CD14-positive monocyte (primary cell): ENCODE data around the gene TNFRSF8. TPM values are rescaled to one million over a fixed set of nuclear protein-coding genes. Genes with fewer than 3 reads are reported as not detected.
A peak's percentile ranks its signal among the peaks of the same experiment; 100 is the strongest.

Source experiments
- DNase-seq, 3 donors: peaks; one replicate each; pipeline ENCODE4 v3.0.0-alpha.2; 2011 to 2022
- H2AFZ ChIP-seq: 2 replicates; pipeline ENCODE4 v1.6.0; 2012; ENCODE audit warnings: mild to moderate bottlenecking, low read depth, low read length, inconsistent platforms; ENCODE audit not compliant: insufficient read depth, poor library complexity, severe bottlenecking
- H3K27ac ChIP-seq, 2 donors: 1 replicate in 1 of 2; 2 replicates in 1 of 2; pipeline ENCODE4 v1.5.1; 2012 to 2013; ENCODE audit warnings: low read length in 2 of 2, control low read depth in 1 of 2, inconsistent platforms in 1 of 2, low read depth in 1 of 2, mild to moderate bottlenecking in 1 of 2
- H3K27me3 ChIP-seq, 2 donors: one replicate each; pipeline versions ENCODE4 v1.6.0 to v1.6.1; 2011 to 2013; ENCODE audit warnings: low read length in 2 of 2; ENCODE audit not compliant: control insufficient read depth in 2 of 2, insufficient read depth in 2 of 2
- H3K36me3 ChIP-seq, 2 donors: replicated peaks in 1 of 2; 1 replicate in 1 of 2; 2 replicates in 1 of 2; pipeline versions ENCODE4 v1.5.1 to v1.6.1; 2012 to 2013; ENCODE audit warnings: low read length in 2 of 2, control low read depth in 1 of 2, inconsistent platforms in 1 of 2, mild to moderate bottlenecking in 1 of 2; ENCODE audit not compliant: insufficient read depth in 2 of 2, control insufficient read depth in 1 of 2
- H3K4me1 ChIP-seq, 2 donors: 1 replicate in 1 of 2; 2 replicates in 1 of 2; pipeline versions ENCODE4 v1.5.1 to v1.6.1; 2012 to 2013; ENCODE audit warnings: low read length in 2 of 2, control low read depth in 1 of 2, inconsistent platforms in 1 of 2, mild to moderate bottlenecking in 1 of 2, moderate library complexity in 1 of 2; ENCODE audit not compliant: insufficient read depth in 2 of 2, control insufficient read depth in 1 of 2
- H3K4me2 ChIP-seq: replicated peaks from 2 replicates; pipeline ENCODE3; 2012; ENCODE audit warnings: low read length, moderate library complexity, mild to moderate bottlenecking; ENCODE audit not compliant: poor library complexity, severe bottlenecking; ENCODE audit errors: extremely low read depth
- H3K4me3 ChIP-seq, 3 experiments: fragments of 200-600 bp in 1 of 3; sonication (generic) in 1 of 3; replicated peaks in 1 of 3; 1 replicate in 2 of 3; 2 replicates in 1 of 3; pipeline ENCODE4 v1.5.1; 2011 to 2013; ENCODE audit warnings: low read length in 3 of 3, mild to moderate bottlenecking in 3 of 3, control low read depth in 2 of 3, low read depth in 2 of 3, inconsistent platforms in 1 of 3, moderate library complexity in 1 of 3
- H3K79me2 ChIP-seq: 2 replicates; pipeline ENCODE4 v1.6.0; 2012; ENCODE audit warnings: mild to moderate bottlenecking, control low read depth, inconsistent platforms, low read length, moderate library complexity; ENCODE audit not compliant: insufficient read depth
- H3K9ac ChIP-seq: 2 replicates; pipeline ENCODE4 v1.6.0; 2017; ENCODE audit warnings: low read length, mild to moderate bottlenecking; ENCODE audit not compliant: insufficient read depth, poor library complexity, severe bottlenecking
- H3K9me3 ChIP-seq, 2 donors: replicated peaks in 1 of 2; 1 replicate in 1 of 2; 2 replicates in 1 of 2; pipeline versions ENCODE4 v1.5.1 to v1.6.1; 2012 to 2013; ENCODE audit warnings: low read length in 2 of 2, control low read depth in 1 of 2; ENCODE audit not compliant: control insufficient read depth in 1 of 2, insufficient read depth in 1 of 2
- H4K20me1 ChIP-seq: 2 replicates; pipeline ENCODE4 v1.6.0; 2012; ENCODE audit warnings: mild to moderate bottlenecking, low read length, control low read depth, moderate library complexity; ENCODE audit not compliant: insufficient read depth
- H3K27ac Mint-ChIP-seq, 7 donors: one replicate each; pipeline ENCODE4 v1.8.0; 2020; ENCODE audit warnings: mild to moderate bottlenecking in 7 of 7, mixed read lengths in 7 of 7, moderate library complexity in 6 of 7, inconsistent platforms in 2 of 7
- H3K27me3 Mint-ChIP-seq, 3 donors: one replicate each; pipeline ENCODE4 v1.8.0; 2021 to 2022; ENCODE audit warnings: low read depth in 3 of 3, mild to moderate bottlenecking in 3 of 3, mixed read lengths in 3 of 3, moderate library complexity in 3 of 3, inconsistent platforms in 1 of 3
- H3K36me3 Mint-ChIP-seq, 2 donors: one replicate each; pipeline ENCODE4 v1.8.0; 2020; ENCODE audit warnings: mixed read lengths in 2 of 2, inconsistent platforms in 1 of 2, mild to moderate bottlenecking in 1 of 2
- H3K4me1 Mint-ChIP-seq: one replicate; pipeline ENCODE4 v1.8.0; 2020; ENCODE audit warnings: mild to moderate bottlenecking, mixed read lengths
- H3K4me3 Mint-ChIP-seq, 2 donors: one replicate each; pipeline ENCODE4 v1.8.0; 2020; ENCODE audit warnings: mild to moderate bottlenecking in 2 of 2, mixed read lengths in 2 of 2, moderate library complexity in 1 of 2
- H3K9me3 Mint-ChIP-seq, 7 donors: one replicate each; pipeline ENCODE4 v1.8.0; 2020 to 2022; ENCODE audit warnings: mixed read lengths in 7 of 7, mild to moderate bottlenecking in 6 of 7, moderate library complexity in 6 of 7, inconsistent platforms in 2 of 7
- CTCF ChIP-seq: fragments of 200-600 bp; IDR thresholded peaks from one replicate; pipeline ENCODE4 v1.8.0; 2022; ENCODE audit warnings: antibody characterized with exemption, mild to moderate bottlenecking
- WGBS: methylation state at CpG from one replicate; pipeline ENCODE4 v1.1.5; 2013; ENCODE audit warnings: missing lambda C conversion rate; ENCODE audit not compliant: insufficient coverage; 5-methylcytosine and 5-hydroxymethylcytosine counted together
- intact Hi-C, 2 donors: fragments of 100-400 bp; cut with micrococcal nuclease; formaldehyde crosslinking; loops; one replicate each; pipeline versions ENCODE4 v1.15.0 to v1.15.1; 2023
- polyA plus RNA-seq, 3 donors: library from polyadenylated mRNA; depleted of rRNA in 1 of 3; unstranded in 2 of 3; stranded (reverse) in 1 of 3; fragments of 300-500 nt in 2 of 3; fragments of >200 nt in 1 of 3; fragmentation: Illumina TruSeq in 2 of 3; gene quantifications; 1 replicate in 2 of 3; 2 replicates in 1 of 3; pipeline ENCODE4 v1.2.3, GENCODE V29; 2012 to 2021

TNFRSF8 gene
- polyA plus RNA-seq, 3 donors, result 10.9 to 11.9 (median 11.8) TPM

GRCh38 chr1:12163210-12163609 lies 100.1 kb downstream of the TNFRSF8 start:
- peaks cover 78 to 84% of the 10 kb centered on the region in 2 donors for H3K4me1 ChIP-seq
- no peak for DNase-seq
- no peak overlapping the region for H3K4me3 ChIP-seq
- peaks cover 13% of the 10 kb centered on the region for H4K20me1 ChIP-seq
- no peak for TF ChIP-seq CTCF
- no peaks in the 10 kb centered on the region for H3K9me3 ChIP-seq
- Mint-ChIP-seq H3K9me3 (peaks cover 0 to 4% (median 3%) of the 10 kb centered on the region in 7 donors), H3K4me1 (peaks cover 71% of the 10 kb centered on the region), H3K4me3 (peak overlapping the region in 1 of 2 donors; percentile 7), H3K27ac (peak overlapping the region in 5 of 7 donors; percentile 55 to 99 (median 96)), H3K36me3 (peaks cover 8 to 12% of the 10 kb centered on the region in 2 donors), H3K27me3 (peaks cover 0 to 4% (median 3%) of the 10 kb centered on the region in 3 donors)
- H3K27me3 ChIP-seq, result no peaks in the 10 kb centered on the region
- peaks cover 2 to 8% of the 10 kb centered on the region in 2 donors for H3K36me3 ChIP-seq
- no peak overlapping the region for H3K9ac ChIP-seq
- no peak overlapping the region for H3K4me2 ChIP-seq
- peak overlapping the region in 1 of 2 donors; percentile 49 for H3K27ac ChIP-seq
- H2AFZ ChIP-seq, result no peak overlapping the region
- H3K79me2 ChIP-seq, result peaks cover 32% of the 10 kb centered on the region
- WGBS, result 100% methylated on average over 1 of the region's 9 CpGs
- intact Hi-C loops, result no loop called here

- H3K27ac Mint-ChIP-seq, result peak overlapping the region in 6 of 7 donors; percentile 37 to 97 (median 65)
- H3K4me1 Mint-ChIP-seq, result peaks cover 69% of the 10 kb centered on the region
- H3K4me2 ChIP-seq, result peak overlapping the region; percentile 8
- H3K36me3 ChIP-seq, result peaks cover 3 to 18% of the 10 kb centered on the region in 2 donors
- 39% methylated on average over 3 of the region's 5 CpGs for WGBS
- H3K9ac ChIP-seq, result no peak overlapping the region
- peaks cover 78 to 80% of the 10 kb centered on the region in 2 donors for H3K4me1 ChIP-seq
- H4K20me1 ChIP-seq, result peaks cover 23% of the 10 kb centered on the region
- peaks cover 0 to 7% (median 3%) of the 10 kb centered on the region in 7 donors for H3K9me3 Mint-ChIP-seq
- intact Hi-C loops, result no loop called here
- peak overlapping the region in 1 of 2 donors; percentile 47 for H3K4me3 Mint-ChIP-seq
- H3K79me2 ChIP-seq, result peaks cover 42% of the 10 kb centered on the region
- H3K4me3 ChIP-seq, result peak overlapping the region in 1 of 3 experiments; percentile 6
- H3K9me3 ChIP-seq, result no peaks in the 10 kb centered on the region
- peaks cover 0 to 4% (median 3%) of the 10 kb centered on the region in 3 donors for H3K27me3 Mint-ChIP-seq
- DNase-seq, result peak in 2 of 3 donors; percentile 58 to 63
- no peaks in the 10 kb centered on the region for H3K27me3 ChIP-seq
- peaks cover 18% of the 10 kb centered on the region in 2 donors for H3K36me3 Mint-ChIP-seq
- peak overlapping the region in 1 of 2 donors; percentile 49 for H3K27ac ChIP-seq
- H2AFZ ChIP-seq, result no peak overlapping the region
- TF ChIP-seq CTCF, result peak; percentile 17
Observed at GRCh38 chr1:12164210-12164609, 101.1 kb downstream of the TNFRSF8 start.
